K562 (cell line): ENCODE results near the gene IGFL1. TPM values are rescaled to one million over a fixed set of nuclear protein-coding genes. Genes with fewer than 3 reads are reported as not detected.

Experiments used
- CHCHD3 ChIP-seq: fragments of 250-450 bp; sonication (Bioruptor Pico); IDR thresholded peaks from 2 replicates; pipeline ENCODE4 v2.1.2; 2022; ENCODE audit warnings: mild to moderate bottlenecking
- ELF2 ChIP-seq: fragments of 250-450 bp; sonication (Bioruptor Pico); IDR thresholded peaks from 2 replicates; pipeline ENCODE4 v1.5.0; 2021; ENCODE audit warnings: mild to moderate bottlenecking
- GATAD2B ChIP-seq: fragments of 450-650 bp; IDR thresholded peaks from 2 replicates; pipeline ENCODE4 v1.6.1; 2017; ENCODE audit warnings: mild to moderate bottlenecking, borderline replicate concordance
- HMG20A ChIP-seq: fragments of 450-650 bp; formaldehyde crosslinking; conservative IDR thresholded peaks from 2 replicates; pipeline ENCODE4 v1.4.0; 2020; ENCODE audit warnings: mild to moderate bottlenecking, mixed read lengths
- HOMEZ ChIP-seq: fragments of 250-450 bp; sonication (Bioruptor Pico); IDR thresholded peaks from 2 replicates; pipeline ENCODE4 v1.4.0; 2020; ENCODE audit warnings: mild to moderate bottlenecking, moderate library complexity
- L3MBTL2 ChIP-seq: fragments of 450-650 bp; IDR thresholded peaks from 2 replicates; pipeline ENCODE4 v1.6.1; 2016; ENCODE audit warnings: mild to moderate bottlenecking, moderate library complexity
- MAZ ChIP-seq, 2 experiments: fragments of 450-650 bp in 1 of 2; sonication (generic) in 1 of 2; formaldehyde crosslinking; IDR thresholded peaks in 1 of 2; conservative IDR thresholded peaks in 1 of 2; 2 replicates each; pipeline versions ENCODE4 v1.4.0 to v1.5.0; 2020; ENCODE audit warnings: mild to moderate bottlenecking in 1 of 2, missing genetic modification reagents in 1 of 2
- NFRKB ChIP-seq: fragments of 450-650 bp; IDR thresholded peaks from 2 replicates; pipeline ENCODE4 v1.6.1; 2016; ENCODE audit warnings: low read depth
- OTX1 ChIP-seq: fragments of 450-650 bp; formaldehyde crosslinking; IDR thresholded peaks from 2 replicates; pipeline ENCODE4 v1.4.0; 2022; ENCODE audit warnings: mild to moderate bottlenecking
- POLR2AphosphoS2 ChIP-seq: IDR thresholded peaks from 2 replicates; pipeline ENCODE4 v1.6.1; 2012; ENCODE audit warnings: low read length, improper control_type of control experiment
- RNF219 ChIP-seq: fragments of 250-450 bp; sonication (Bioruptor Pico); IDR thresholded peaks from 2 replicates; pipeline ENCODE4 v1.5.0; 2022; ENCODE audit warnings: mild to moderate bottlenecking
- ZFP1 ChIP-seq: fragments of 450-650 bp; formaldehyde crosslinking; IDR thresholded peaks from 2 replicates; pipeline ENCODE4 v1.4.0; 2020; ENCODE audit warnings: mild to moderate bottlenecking, mixed read lengths
- ZNF445 ChIP-seq: fragments of 250-450 bp; sonication (Bioruptor Pico); IDR thresholded peaks from 2 replicates; pipeline ENCODE4 v1.4.0; 2020; ENCODE audit warnings: low read depth, mild to moderate bottlenecking, moderate library complexity
- ZNF583 ChIP-seq: fragments of 250-450 bp; sonication (Bioruptor Pico); IDR thresholded peaks from 2 replicates; pipeline ENCODE4 v1.4.0; 2020
- ZNF79 ChIP-seq: fragments of 250-450 bp; sonication (Bioruptor Pico); IDR thresholded peaks from 2 replicates; pipeline ENCODE4 v1.4.0; 2020; ENCODE audit warnings: low read depth, mild to moderate bottlenecking, moderate library complexity
- polyA plus RNA-seq, 8 experiments: library from polyadenylated mRNA; depleted of rRNA in 4 of 8; stranded (reverse) in 5 of 8; unstranded in 3 of 8; fragments of >200 nt; fragmentation: Nextera tagmentation in 2 of 8; fragmentation: Illumina TruSeq in 1 of 8; extraction: Ambion mirVana in 2 of 8; extraction: Trizol in 1 of 8; gene quantifications; 2 replicates each; pipeline versions ENCODE4 v1.2.1 to v1.2.3, GENCODE V29; 2011 to 2014; ENCODE audit warnings: inconsistent platforms in 1 of 8, missing spikeins in 1 of 8
- total RNA-seq, 7 experiments: library from RNA; depleted of rRNA in 6 of 7; stranded (reverse); fragments of >200 nt in 6 of 7; fragmentation: Illumina TruSeq in 2 of 7; extraction: Trizol in 2 of 7; gene quantifications; 2 replicates each; pipeline versions ENCODE4 v1.2.1 to v1.2.3, GENCODE V29; 2011 to 2021; ENCODE audit warnings: low replicate concordance in 1 of 7
- TF ChIP-seq, protein P1 (sequence below): sonication (generic); formaldehyde crosslinking; IDR thresholded peaks from 2 replicates; pipeline ENCODE4 v1.8.0; 2022; ENCODE audit warnings: missing genetic modification reagents, mild to moderate bottlenecking, borderline replicate concordance
- TF ChIP-seq, protein P2 (sequence below): fragments of 250-450 bp; sonication (Bioruptor Pico); IDR thresholded peaks from 2 replicates; pipeline ENCODE4 v1.8.0; 2021; ENCODE audit warnings: mild to moderate bottlenecking, moderate library complexity
- TF ChIP-seq, protein P3 (sequence below), 2 experiments: fragments of 450-650 bp; IDR thresholded peaks; 2 replicates each; pipeline ENCODE4 v1.6.1; 2016
- TF ChIP-seq, protein P4 (sequence below): sonication (generic); formaldehyde crosslinking; IDR thresholded peaks from 2 replicates; pipeline ENCODE4 v1.9.0; 2022; ENCODE audit warnings: mild to moderate bottlenecking, missing genetic modification reagents

IGFL1 gene
- total and polyA plus RNA-seq, 9 of the 15 experiments (the other 6 are each of a cell fraction or from before 2014, with no cell fraction given) = not detected

DNA sequence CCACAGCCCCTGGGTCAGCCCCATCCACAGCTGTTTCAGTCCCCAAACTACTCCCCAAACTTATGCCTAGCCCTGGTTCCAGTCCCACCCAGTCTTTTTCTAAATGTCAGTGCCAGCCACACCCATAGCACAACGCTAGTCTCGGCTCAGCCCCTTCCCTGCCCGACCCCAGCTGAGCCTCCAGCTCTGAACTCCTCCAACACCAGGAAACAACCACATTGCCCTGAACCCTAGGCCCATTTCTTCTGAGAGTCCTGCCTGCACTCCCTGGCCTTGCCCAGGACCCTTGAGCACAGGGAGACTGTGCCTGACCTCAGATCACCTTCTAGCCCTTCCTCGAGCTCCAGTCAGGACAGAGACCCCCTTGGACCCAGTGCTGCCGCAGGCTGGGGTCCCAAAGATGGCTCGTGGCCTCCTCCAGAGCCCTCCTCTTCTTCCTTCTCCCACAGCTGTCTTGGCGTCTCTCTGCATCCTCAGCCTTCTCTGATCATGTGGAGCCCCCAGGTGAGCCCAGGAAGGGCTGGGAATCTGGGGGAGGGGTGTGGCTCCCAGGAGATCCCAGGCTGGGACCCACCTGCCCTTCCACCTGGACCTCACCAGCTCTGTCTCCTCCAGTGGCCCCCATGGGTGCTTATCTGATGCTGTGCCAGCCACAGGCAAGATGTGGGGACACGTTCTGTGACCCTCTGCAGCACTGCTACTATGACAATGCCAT is 33.0 kb upstream of the IGFL1 start (continued):
- TF ChIP-seq HOMEZ (CRISPR knock-in tag) (no peak), MAZ (CRISPR knock-in tag; conservative IDR thresholded peaks at IDR 0.05 in 1 of 2, IDR thresholded peaks at IDR 0.05 in 1 of 2) (peak in 1 of 2 experiments; percentile 47; a peak in 2 of 4 replicates), GATAD2B (no peak), ELF2 (0 out of 2 replicates have a peak, but pooled peaks have one; percentile 68), HMG20A (CRISPR knock-in tag) (peak; percentile 53; the same call in 1 of the 2 replicates), NFRKB (no peak), RNF219 (CRISPR knock-in tag) (peak; percentile 94), OTX1 (CRISPR knock-in tag) (peak; percentile 97), ZNF583 (CRISPR knock-in tag) (0 out of 2 replicates have a peak, but pooled peaks have one; percentile 35), POLR2AphosphoS2 (peak; percentile 43; the same call in 1 of the 2 replicates), ZNF445 (no peak), ZNF79 (CRISPR knock-in tag) (no peak), ZFP1 (CRISPR knock-in tag) (peak; percentile 77), L3MBTL2 (no peak), CHCHD3 (CRISPR knock-in tag) (no peak)
- TF ChIP-seq, protein P1, sequence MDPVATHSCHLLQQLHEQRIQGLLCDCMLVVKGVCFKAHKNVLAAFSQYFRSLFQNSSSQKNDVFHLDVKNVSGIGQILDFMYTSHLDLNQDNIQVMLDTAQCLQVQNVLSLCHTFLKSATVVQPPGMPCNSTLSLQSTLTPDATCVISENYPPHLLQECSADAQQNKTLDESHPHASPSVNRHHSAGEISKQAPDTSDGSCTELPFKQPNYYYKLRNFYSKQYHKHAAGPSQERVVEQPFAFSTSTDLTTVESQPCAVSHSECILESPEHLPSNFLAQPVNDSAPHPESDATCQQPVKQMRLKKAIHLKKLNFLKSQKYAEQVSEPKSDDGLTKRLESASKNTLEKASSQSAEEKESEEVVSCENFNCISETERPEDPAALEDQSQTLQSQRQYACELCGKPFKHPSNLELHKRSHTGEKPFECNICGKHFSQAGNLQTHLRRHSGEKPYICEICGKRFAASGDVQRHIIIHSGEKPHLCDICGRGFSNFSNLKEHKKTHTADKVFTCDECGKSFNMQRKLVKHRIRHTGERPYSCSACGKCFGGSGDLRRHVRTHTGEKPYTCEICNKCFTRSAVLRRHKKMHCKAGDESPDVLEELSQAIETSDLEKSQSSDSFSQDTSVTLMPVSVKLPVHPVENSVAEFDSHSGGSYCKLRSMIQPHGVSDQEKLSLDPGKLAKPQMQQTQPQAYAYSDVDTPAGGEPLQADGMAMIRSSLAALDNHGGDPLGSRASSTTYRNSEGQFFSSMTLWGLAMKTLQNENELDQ = no peak
- TF ChIP-seq, protein P2, sequence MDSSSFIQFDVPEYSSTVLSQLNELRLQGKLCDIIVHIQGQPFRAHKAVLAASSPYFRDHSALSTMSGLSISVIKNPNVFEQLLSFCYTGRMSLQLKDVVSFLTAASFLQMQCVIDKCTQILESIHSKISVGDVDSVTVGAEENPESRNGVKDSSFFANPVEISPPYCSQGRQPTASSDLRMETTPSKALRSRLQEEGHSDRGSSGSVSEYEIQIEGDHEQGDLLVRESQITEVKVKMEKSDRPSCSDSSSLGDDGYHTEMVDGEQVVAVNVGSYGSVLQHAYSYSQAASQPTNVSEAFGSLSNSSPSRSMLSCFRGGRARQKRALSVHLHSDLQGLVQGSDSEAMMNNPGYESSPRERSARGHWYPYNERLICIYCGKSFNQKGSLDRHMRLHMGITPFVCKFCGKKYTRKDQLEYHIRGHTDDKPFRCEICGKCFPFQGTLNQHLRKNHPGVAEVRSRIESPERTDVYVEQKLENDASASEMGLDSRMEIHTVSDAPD (CRISPR knock-in tag) = no peak
- TF ChIP-seq, protein P3, sequence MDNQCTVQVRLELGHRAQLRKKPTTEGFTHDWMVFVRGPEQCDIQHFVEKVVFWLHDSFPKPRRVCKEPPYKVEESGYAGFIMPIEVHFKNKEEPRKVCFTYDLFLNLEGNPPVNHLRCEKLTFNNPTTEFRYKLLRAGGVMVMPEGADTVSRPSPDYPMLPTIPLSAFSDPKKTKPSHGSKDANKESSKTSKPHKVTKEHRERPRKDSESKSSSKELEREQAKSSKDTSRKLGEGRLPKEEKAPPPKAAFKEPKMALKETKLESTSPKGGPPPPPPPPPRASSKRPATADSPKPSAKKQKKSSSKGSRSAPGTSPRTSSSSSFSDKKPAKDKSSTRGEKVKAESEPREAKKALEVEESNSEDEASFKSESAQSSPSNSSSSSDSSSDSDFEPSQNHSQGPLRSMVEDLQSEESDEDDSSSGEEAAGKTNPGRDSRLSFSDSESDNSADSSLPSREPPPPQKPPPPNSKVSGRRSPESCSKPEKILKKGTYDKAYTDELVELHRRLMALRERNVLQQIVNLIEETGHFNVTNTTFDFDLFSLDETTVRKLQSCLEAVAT (IDR thresholded peaks at IDR 0.05) = no peak
- TF ChIP-seq, protein P4, sequence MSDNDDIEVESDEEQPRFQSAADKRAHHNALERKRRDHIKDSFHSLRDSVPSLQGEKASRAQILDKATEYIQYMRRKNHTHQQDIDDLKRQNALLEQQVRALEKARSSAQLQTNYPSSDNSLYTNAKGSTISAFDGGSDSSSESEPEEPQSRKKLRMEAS = no peak
